Measurements from ENCODE around the gene SLC40A1.

SLC40A1 gene

GRCh38 chr2:189553504-189554088 is 27.0 kb downstream of the SLC40A1 start:
- H3K27ac ChIP-seq (ENCODE audit: insufficient read depth, low read depth, low read length, poor library complexity, severe bottlenecking): no peak overlapping the region
- no CpG with 5 or more reads among the region's 1 CpG for WGBS, 2 experiments
- H3K4me3 ChIP-seq (ENCODE audit: insufficient read depth, low read depth, low read length): no peak overlapping the region
- H3K27me3 ChIP-seq (ENCODE audit: control insufficient read depth, insufficient read depth, low read length, poor library complexity, severe bottlenecking): no peaks in the 10 kb centered on the region
- no peaks in the 10 kb centered on the region for H3K36me3 ChIP-seq (ENCODE audit: control insufficient read depth, insufficient read depth, low read length)
- no peaks in the 10 kb centered on the region for H3K4me1 ChIP-seq (ENCODE audit: control insufficient read depth, insufficient read depth, low read length)
- no peaks in the 10 kb centered on the region for H3K9me3 ChIP-seq (ENCODE audit: control insufficient read depth, low read length)

- Histone ChIP-seq H3K4me3 (ENCODE audit: insufficient read depth, low read depth, low read length) (no peak overlapping the region), H3K36me3 (ENCODE audit: control insufficient read depth, insufficient read depth, low read length) (no peaks in the 10 kb centered on the region), H3K27ac (ENCODE audit: insufficient read depth, low read depth, low read length, poor library complexity, severe bottlenecking) (no peak overlapping the region), H3K9me3 (ENCODE audit: control insufficient read depth, low read length) (no peaks in the 10 kb centered on the region), H3K27me3 (ENCODE audit: control insufficient read depth, insufficient read depth, low read length, poor library complexity, severe bottlenecking) (no peaks in the 10 kb centered on the region), H3K4me1 (ENCODE audit: control insufficient read depth, insufficient read depth, low read length) (no peaks in the 10 kb centered on the region)
- 75 to 79% methylated on average over 2 of the region's 2 CpGs for WGBS, 2 experiments
Measured at GRCh38 chr2:189552991-189553404, 27.6 kb downstream of the SLC40A1 start.

- Histone ChIP-seq H3K9me3 (ENCODE audit: control insufficient read depth, low read length) (no peaks in the 10 kb centered on the region), H3K36me3 (ENCODE audit: control insufficient read depth, insufficient read depth, low read length) (no peaks in the 10 kb centered on the region), H3K27ac (ENCODE audit: insufficient read depth, low read depth, low read length, poor library complexity, severe bottlenecking) (no peak overlapping the region), H3K27me3 (ENCODE audit: control insufficient read depth, insufficient read depth, low read length, poor library complexity, severe bottlenecking) (no peaks in the 10 kb centered on the region), H3K4me1 (ENCODE audit: control insufficient read depth, insufficient read depth, low read length) (no peaks in the 10 kb centered on the region), H3K4me3 (ENCODE audit: insufficient read depth, low read depth, low read length) (no peak overlapping the region)
- WGBS, 2 experiments: 95 to 97% methylated on average over 4 of the region's 6 CpGs
Measured at GRCh38 chr2:189552334-189552990, 28.1 kb downstream of the SLC40A1 start.

GRCh38 chr2:189551808-189552207 is 28.8 kb downstream of the SLC40A1 start:
- Histone ChIP-seq H3K36me3 (ENCODE audit: control insufficient read depth, insufficient read depth, low read length) (no peaks in the 10 kb centered on the region), H3K27ac (ENCODE audit: insufficient read depth, low read depth, low read length, poor library complexity, severe bottlenecking) (no peak overlapping the region), H3K27me3 (ENCODE audit: control insufficient read depth, insufficient read depth, low read length, poor library complexity, severe bottlenecking) (no peaks in the 10 kb centered on the region), H3K4me1 (ENCODE audit: control insufficient read depth, insufficient read depth, low read length) (no peaks in the 10 kb centered on the region), H3K4me3 (ENCODE audit: insufficient read depth, low read depth, low read length) (no peak overlapping the region), H3K9me3 (ENCODE audit: control insufficient read depth, low read length) (no peaks in the 10 kb centered on the region)

GRCh38 chr2:189549449-189549832 is 31.1 kb downstream of the SLC40A1 start:
- Histone ChIP-seq H3K36me3 (ENCODE audit: control insufficient read depth, insufficient read depth, low read length) (no peaks in the 10 kb centered on the region), H3K4me1 (ENCODE audit: control insufficient read depth, insufficient read depth, low read length) (no peaks in the 10 kb centered on the region), H3K27me3 (ENCODE audit: control insufficient read depth, insufficient read depth, low read length, poor library complexity, severe bottlenecking) (no peaks in the 10 kb centered on the region), H3K4me3 (ENCODE audit: insufficient read depth, low read depth, low read length) (no peak overlapping the region), H3K9me3 (ENCODE audit: control insufficient read depth, low read length) (no peaks in the 10 kb centered on the region), H3K27ac (ENCODE audit: insufficient read depth, low read depth, low read length, poor library complexity, severe bottlenecking) (no peak overlapping the region)
- 76 to 80% methylated on average over 1 to 2 of the region's 2 CpGs for WGBS, 2 experiments

GRCh38 chr2:189548666-189549448 is 31.7 kb downstream of the SLC40A1 start:
- Histone ChIP-seq H3K4me1 (ENCODE audit: control insufficient read depth, insufficient read depth, low read length) (no peaks in the 10 kb centered on the region), H3K4me3 (ENCODE audit: insufficient read depth, low read depth, low read length) (no peak overlapping the region), H3K36me3 (ENCODE audit: control insufficient read depth, insufficient read depth, low read length) (no peaks in the 10 kb centered on the region), H3K9me3 (ENCODE audit: control insufficient read depth, low read length) (no peaks in the 10 kb centered on the region), H3K27ac (ENCODE audit: insufficient read depth, low read depth, low read length, poor library complexity, severe bottlenecking) (no peak overlapping the region), H3K27me3 (ENCODE audit: control insufficient read depth, insufficient read depth, low read length, poor library complexity, severe bottlenecking) (no peaks in the 10 kb centered on the region)
- WGBS, 2 experiments: 82 to 89% methylated on average over 2 of the region's 2 CpGs

GRCh38 chr2:189545418-189545817 is 35.2 kb downstream of the SLC40A1 start:
- H3K36me3 ChIP-seq (ENCODE audit: control insufficient read depth, insufficient read depth, low read length): no peaks in the 10 kb centered on the region
- 83 to 100% methylated on average over 1 of the region's 1 CpG for WGBS, 2 experiments

GRCh38 chr2:189544318-189545042 is 36.1 kb downstream of the SLC40A1 start:
- no peak overlapping the region for H3K4me3 ChIP-seq (ENCODE audit: insufficient read depth, low read depth, low read length)
- no peaks in the 10 kb centered on the region for H3K27me3 ChIP-seq (ENCODE audit: control insufficient read depth, insufficient read depth, low read length, poor library complexity, severe bottlenecking)
- 95% methylated on average over 5 of the region's 5 CpGs for WGBS, 2 experiments
- H3K36me3 ChIP-seq (ENCODE audit: control insufficient read depth, insufficient read depth, low read length): no peaks in the 10 kb centered on the region
- H3K27ac ChIP-seq (ENCODE audit: insufficient read depth, low read depth, low read length, poor library complexity, severe bottlenecking): no peak overlapping the region
- H3K9me3 ChIP-seq (ENCODE audit: control insufficient read depth, low read length): no peaks in the 10 kb centered on the region
- H3K4me1 ChIP-seq (ENCODE audit: control insufficient read depth, insufficient read depth, low read length): no peaks in the 10 kb centered on the region

More at GRCh38 chr2:189545418-189545817, 35.2 kb downstream of the SLC40A1 start:
- Histone ChIP-seq H3K4me3 (ENCODE audit: insufficient read depth, low read depth, low read length) (no peak overlapping the region), H3K9me3 (ENCODE audit: control insufficient read depth, low read length) (no peaks in the 10 kb centered on the region), H3K27me3 (ENCODE audit: control insufficient read depth, insufficient read depth, low read length, poor library complexity, severe bottlenecking) (no peaks in the 10 kb centered on the region), H3K4me1 (ENCODE audit: control insufficient read depth, insufficient read depth, low read length) (no peaks in the 10 kb centered on the region), H3K27ac (ENCODE audit: insufficient read depth, low read depth, low read length, poor library complexity, severe bottlenecking) (no peak overlapping the region)

- Histone ChIP-seq H3K4me3 (ENCODE audit: insufficient read depth, low read depth, low read length) (no peak overlapping the region), H3K36me3 (ENCODE audit: control insufficient read depth, insufficient read depth, low read length) (no peaks in the 10 kb centered on the region), H3K27ac (ENCODE audit: insufficient read depth, low read depth, low read length, poor library complexity, severe bottlenecking) (no peak overlapping the region), H3K27me3 (ENCODE audit: control insufficient read depth, insufficient read depth, low read length, poor library complexity, severe bottlenecking) (no peaks in the 10 kb centered on the region), H3K4me1 (ENCODE audit: control insufficient read depth, insufficient read depth, low read length) (no peaks in the 10 kb centered on the region), H3K9me3 (ENCODE audit: control insufficient read depth, low read length) (no peaks in the 10 kb centered on the region)
- WGBS, 2 experiments: 96% methylated on average over 1 of the region's 1 CpG
Measured at GRCh38 chr2:189543367-189543766, 37.2 kb downstream of the SLC40A1 start.

Data from ectodermal cell (in vitro differentiated cells).